Mononuclear cell (primary cell): ENCODE measurements around the gene MRM2. TPM values are rescaled to one million over a fixed set of nuclear protein-coding genes. Genes with fewer than 3 reads are reported as not detected.

Source experiments
- H3K27me3 ChIP-seq: 2 replicates; pipeline ENCODE4 v1.6.0; 2011; ENCODE audit warnings: low read length, control low read depth; ENCODE audit not compliant: insufficient read depth
- H3K4me1 ChIP-seq: 2 replicates; pipeline ENCODE4 v1.5.1; 2011; ENCODE audit warnings: mild to moderate bottlenecking, low read length, control low read depth; ENCODE audit not compliant: insufficient read depth
- H3K4me3 ChIP-seq: 2 replicates; pipeline ENCODE4 v1.5.1; 2011; ENCODE audit warnings: mild to moderate bottlenecking, low read length, moderate library complexity
- H3K9me3 ChIP-seq: 2 replicates; pipeline ENCODE4 v1.5.1; 2011; ENCODE audit warnings: low read depth, mild to moderate bottlenecking, control low read depth, low read length
- total RNA-seq: library from RNA; depleted of rRNA; stranded (reverse); fragments of >200 nt; gene quantifications from one replicate; pipeline ENCODE4 v1.2.3, GENCODE V29; 2012

The MRM2 gene
- total RNA-seq, 1 donor: 4.4 TPM

DNA sequence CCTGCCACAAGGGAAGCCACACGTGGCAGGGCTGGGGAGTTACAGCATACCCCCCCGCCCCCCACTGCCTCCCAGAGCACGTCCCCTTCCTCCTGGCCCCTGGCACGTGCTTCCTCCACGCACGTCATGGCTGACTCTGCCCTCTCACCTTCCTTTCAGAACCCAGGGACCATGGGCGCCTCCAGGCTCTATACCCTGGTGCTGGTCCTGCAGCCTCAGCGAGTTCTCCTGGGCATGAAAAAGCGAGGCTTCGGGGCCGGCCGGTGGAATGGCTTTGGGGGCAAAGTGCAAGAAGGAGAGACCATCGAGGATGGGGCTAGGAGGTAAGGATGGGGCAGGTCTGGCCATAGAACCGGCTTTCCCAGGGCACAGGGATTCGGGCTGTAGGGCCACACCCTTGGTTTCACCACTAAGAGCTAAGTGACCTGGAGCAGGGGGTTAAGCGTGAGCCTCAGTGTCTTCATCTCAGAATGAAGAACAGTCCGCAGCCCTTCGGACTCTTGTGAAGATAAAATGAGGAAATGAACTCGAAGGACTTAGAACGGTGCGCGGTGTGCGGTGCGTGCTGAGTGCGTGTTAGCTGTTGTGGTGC is 2.5 kb upstream of the MRM2 start:
- H3K4me1 ChIP-seq: peaks cover 70% of the 10 kb centered on the region
- H3K27me3 ChIP-seq: no peaks in the 10 kb centered on the region
- H3K9me3 ChIP-seq: no peaks in the 10 kb centered on the region
- H3K4me3 ChIP-seq: no peak overlapping the region

DNA sequence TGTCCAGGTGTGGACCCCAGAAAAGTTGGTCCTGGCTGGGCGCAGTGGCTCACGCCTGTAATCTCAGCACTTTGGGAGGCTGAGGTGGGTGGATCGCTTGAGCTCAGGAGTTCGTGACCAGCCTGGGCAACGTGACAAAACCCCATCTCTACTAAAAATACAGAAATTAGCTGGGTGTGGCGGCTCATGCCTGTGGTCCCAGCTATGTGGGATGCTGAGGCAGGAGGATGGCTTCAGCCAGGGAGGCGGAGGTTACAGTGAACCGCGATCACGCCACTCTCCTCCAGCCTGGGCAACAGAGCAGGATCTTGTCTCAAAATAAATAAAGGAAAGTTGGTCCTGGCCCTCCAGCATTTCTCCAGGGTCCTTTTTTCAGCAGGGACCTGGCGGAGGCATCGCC is 1.5 kb upstream of the MRM2 start:
- no peaks in the 10 kb centered on the region for H3K27me3 ChIP-seq
- H3K4me3 ChIP-seq: no peak overlapping the region
- H3K4me1 ChIP-seq: peaks cover 62% of the 10 kb centered on the region
- H3K9me3 ChIP-seq: no peaks in the 10 kb centered on the region

DNA sequence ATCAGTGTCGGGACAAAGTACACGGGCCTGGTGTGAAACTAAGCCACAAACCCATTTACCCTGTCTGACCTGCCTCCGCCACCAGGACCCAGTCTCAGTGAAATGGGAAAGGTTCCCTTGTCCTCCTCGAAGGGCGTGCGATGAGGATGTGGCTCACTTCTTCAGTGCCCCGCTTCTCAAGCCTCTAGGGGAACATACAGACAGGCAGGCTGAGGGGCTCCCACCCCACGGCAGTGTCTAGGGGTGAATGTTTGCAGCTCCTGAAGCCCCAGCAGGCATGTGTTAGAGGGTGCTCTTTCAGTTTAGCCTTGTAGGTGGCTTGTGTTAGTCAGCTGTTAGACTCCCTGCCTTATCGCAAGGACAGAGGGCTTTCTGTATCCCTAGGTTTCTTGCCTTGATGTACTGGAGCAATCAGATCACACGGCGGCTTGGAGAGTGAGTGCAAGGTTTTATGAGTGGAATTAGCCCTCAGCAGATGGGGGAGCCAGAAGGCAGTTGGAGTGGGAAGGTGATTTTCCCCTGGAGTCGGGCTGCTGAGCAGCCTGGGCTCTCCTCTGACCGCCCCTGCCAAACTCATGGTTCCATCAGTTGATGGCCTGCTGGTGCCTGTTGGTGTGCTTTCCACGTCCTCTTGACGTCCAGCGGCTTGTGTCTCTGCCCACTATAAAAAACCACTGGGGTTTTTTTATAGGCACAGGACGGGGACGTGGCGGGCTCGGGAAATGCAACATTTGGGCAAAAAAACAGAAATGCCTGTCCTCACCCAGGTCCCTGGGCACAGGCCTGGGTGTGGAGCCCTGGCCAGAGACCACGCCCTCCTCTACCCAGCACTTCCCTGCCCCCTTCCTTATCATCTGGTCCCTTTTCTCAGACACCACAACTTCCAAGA is 780 bp upstream of the MRM2 start:
- Histone ChIP-seq H3K4me3 (peak overlapping the region; percentile 82), H3K4me1 (peaks cover 68% of the 10 kb centered on the region), H3K9me3 (no peaks in the 10 kb centered on the region), H3K27me3 (no peaks in the 10 kb centered on the region)

- H3K4me1 ChIP-seq: peaks cover 58% of the 10 kb centered on the region
- H3K9me3 ChIP-seq: no peaks in the 10 kb centered on the region
- no peak overlapping the region for H3K4me3 ChIP-seq
- no peaks in the 10 kb centered on the region for H3K27me3 ChIP-seq
Measured at GRCh38 chr7:2239242-2239641, 2.8 kb downstream of the MRM2 start.

DNA sequence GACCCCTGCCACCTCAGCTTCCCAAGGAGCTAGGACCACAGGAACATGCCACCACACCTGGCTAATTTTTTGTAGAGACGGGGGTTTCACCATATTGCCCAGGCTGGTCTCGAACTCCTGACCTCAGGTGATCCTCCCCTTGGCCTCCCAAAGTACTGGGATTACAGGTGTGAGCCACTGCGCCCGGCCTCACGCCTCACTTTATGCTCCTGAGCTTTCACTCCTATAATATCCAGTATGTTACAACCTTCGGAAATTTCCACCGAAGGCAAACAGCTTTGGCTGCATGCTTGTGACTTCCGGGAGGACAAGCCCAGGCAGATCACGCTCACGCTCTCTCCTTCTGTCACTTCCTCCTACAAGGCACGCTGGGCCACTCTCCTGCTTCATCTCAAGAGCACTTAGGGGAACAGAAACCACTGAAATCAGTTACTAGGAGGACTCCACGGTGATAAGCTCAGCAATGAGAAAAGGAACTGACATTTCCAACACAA is 4.8 kb downstream of the MRM2 start:
- Histone ChIP-seq H3K4me1 (peaks cover 45% of the 10 kb centered on the region), H3K27me3 (no peaks in the 10 kb centered on the region), H3K4me3 (no peak overlapping the region), H3K9me3 (no peaks in the 10 kb centered on the region)

GRCh38 chr7:2233926-2234325 is 8.1 kb downstream of the MRM2 start:
- Histone ChIP-seq H3K27me3 (no peaks in the 10 kb centered on the region), H3K4me3 (no peak overlapping the region), H3K4me1 (peaks cover 49% of the 10 kb centered on the region), H3K9me3 (no peaks in the 10 kb centered on the region)

DNA sequence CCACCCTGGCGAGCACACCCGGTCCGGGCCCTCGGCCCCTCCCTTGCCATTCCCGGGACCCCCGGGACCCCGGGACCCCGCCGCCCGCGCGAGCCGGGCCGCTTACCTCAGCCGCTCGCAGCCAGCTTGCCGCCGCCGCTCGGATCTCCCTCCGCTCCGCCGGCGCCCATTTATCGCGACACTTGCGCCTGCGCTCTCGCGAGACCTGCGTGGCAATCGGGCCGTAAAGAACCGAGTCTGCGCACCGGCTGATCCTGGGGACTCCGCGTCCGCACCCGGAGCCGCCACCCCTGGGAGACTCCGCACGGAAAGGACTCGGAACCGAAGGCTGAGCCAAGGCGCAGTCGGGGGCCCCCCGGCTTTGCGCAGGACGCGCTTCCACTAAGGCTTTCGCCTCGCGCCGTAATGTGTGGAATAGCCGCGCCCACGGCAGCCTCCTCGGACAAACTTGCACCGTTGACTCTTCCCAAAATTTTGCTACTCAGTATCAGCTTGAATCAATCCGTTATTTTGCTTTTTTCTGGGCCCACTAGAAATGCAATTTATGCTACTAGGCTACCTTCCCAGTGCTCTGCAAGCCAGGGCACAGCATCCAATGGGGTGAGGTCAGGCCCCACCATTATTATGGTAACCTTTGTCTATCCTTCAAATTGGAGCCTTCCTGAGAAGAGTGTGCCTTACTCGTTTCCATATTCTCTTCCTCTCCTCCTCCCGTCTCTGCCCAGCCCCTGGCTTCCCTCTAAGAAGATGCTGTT is 9.1 kb downstream of the MRM2 start, which contains the start of gene MAD1L1:
TSS of gene MAD1L1 (minus strand) at position 180 of the 755 bp plus-strand sequence. CDS start 2,812 bp downstream, outside the sequence.
- H3K4me3 ChIP-seq: peak within 1 kb of the TSS; percentile 64
- peaks cover 42% of the 10 kb centered on the region for H3K4me1 ChIP-seq
- no peaks in the 10 kb centered on the region for H3K27me3 ChIP-seq
- H3K9me3 ChIP-seq: no peaks in the 10 kb centered on the region

- Histone ChIP-seq H3K4me3 (peak overlapping the region; percentile 64), H3K27me3 (no peaks in the 10 kb centered on the region), H3K4me1 (peaks cover 34% of the 10 kb centered on the region), H3K9me3 (no peaks in the 10 kb centered on the region)
Measured at GRCh38 chr7:2231992-2232765, 9.8 kb downstream of the MRM2 start.

DNA sequence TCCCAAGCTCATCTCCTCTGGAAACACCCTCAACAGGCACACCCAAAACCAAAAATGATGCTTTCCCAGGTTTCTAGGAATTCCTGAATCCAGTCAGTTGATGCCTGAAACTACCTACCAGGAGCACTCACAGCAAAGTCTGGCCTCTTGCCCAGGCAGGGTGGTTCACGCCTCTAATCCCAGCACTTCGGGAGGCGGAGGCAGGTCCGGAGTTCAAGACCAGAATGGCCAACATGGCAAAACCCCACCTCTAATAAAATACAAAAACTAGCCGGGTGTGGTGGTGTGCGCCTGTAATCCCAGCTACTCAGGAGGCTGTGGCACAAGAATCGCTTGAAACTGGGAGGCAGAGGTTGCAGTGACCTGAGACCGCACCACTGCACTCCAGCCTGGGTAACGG is 11.1 kb downstream of the MRM2 start:
- Histone ChIP-seq H3K4me1 (peaks cover 26% of the 10 kb centered on the region), H3K27me3 (no peaks in the 10 kb centered on the region), H3K9me3 (no peaks in the 10 kb centered on the region), H3K4me3 (no peak overlapping the region)

DNA sequence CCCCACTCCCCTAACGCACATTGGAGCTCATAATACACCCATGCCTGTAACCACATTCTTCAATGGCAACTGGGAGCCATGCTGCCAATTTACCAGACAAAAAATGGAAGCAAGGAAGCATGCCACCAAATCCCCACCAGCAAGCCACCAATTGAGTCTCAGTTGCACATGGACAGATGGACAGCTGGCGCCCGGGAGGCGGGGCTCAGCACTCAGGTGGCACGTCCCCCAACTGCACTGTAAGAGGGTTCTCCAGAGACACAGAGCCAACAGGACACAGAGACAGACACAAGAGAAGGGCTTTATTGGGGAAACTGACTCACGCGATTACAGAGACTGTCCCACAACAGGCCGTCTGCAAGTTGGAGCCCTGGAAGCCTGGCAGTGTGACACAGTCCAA is 11.8 kb downstream of the MRM2 start:
- no peaks in the 10 kb centered on the region for H3K27me3 ChIP-seq
- H3K4me3 ChIP-seq: no peak overlapping the region
- H3K9me3 ChIP-seq: no peaks in the 10 kb centered on the region
- peaks cover 26% of the 10 kb centered on the region for H3K4me1 ChIP-seq

- H3K4me1 ChIP-seq: peaks cover 26% of the 10 kb centered on the region
- H3K4me3 ChIP-seq: no peak overlapping the region
- no peaks in the 10 kb centered on the region for H3K9me3 ChIP-seq
- no peaks in the 10 kb centered on the region for H3K27me3 ChIP-seq
Measured at GRCh38 chr7:2229467-2229866, 12.5 kb downstream of the MRM2 start.

DNA sequence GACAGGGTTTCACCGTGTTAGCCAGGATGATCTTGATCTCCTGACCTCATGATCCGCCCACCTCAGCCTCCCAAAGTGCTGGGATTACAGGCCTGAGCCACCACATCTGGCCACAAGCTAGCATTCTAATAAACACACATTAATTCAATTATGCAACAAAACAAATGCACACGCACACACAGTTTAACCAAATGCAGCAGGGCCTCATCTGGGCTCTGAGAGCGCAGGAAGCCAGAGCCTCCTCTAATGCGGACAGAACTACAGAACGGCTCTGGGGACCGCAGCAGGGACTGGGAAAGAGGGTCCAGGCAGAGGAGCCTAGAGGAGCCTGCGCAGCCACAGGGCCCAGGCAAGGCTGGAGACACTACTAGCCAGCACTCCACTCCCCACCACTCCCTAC is 13.1 kb downstream of the MRM2 start:
- Histone ChIP-seq H3K4me3 (no peak overlapping the region), H3K4me1 (peaks cover 26% of the 10 kb centered on the region), H3K9me3 (no peaks in the 10 kb centered on the region)

DNA sequence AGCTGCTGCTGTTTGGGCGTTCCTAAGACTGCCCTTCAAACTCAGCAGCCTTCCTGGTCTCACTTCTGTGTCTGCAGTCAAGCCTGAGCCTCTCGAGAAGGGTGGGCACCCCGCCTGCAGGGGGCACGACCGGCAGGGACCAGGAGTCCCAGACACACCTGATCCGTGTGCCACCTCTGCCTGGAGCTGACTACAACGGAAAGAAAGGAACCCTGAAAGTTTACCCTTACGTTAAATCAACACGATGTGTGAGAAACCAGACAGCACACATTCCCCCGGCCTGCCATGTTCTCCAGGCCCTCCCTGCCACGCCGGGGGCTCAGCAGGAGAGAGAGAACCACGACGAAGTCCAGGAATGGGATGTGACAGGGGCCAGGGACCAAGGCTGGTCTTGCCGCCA is 14.3 kb downstream of the MRM2 start:
- H3K27me3 ChIP-seq: no peaks in the 10 kb centered on the region
- H3K9me3 ChIP-seq: no peaks in the 10 kb centered on the region
- H3K4me1 ChIP-seq: peaks cover 20% of the 10 kb centered on the region

More for the DNA sequence above, 13.1 kb downstream of the MRM2 start:
- no peaks in the 10 kb centered on the region for H3K27me3 ChIP-seq

GRCh38 chr7:2225830-2226229 is 16.2 kb downstream of the MRM2 start:
- Histone ChIP-seq H3K4me1 (peaks cover 6% of the 10 kb centered on the region), H3K4me3 (no peak overlapping the region), H3K9me3 (no peaks in the 10 kb centered on the region), H3K27me3 (no peaks in the 10 kb centered on the region)

More for the DNA sequence above, 14.3 kb downstream of the MRM2 start:
- H3K4me3 ChIP-seq: no peak overlapping the region
